Keratinocyte (primary cell): Measurements from ENCODE around the gene PARK7. TPM values are rescaled to one million over a fixed set of nuclear protein-coding genes. Genes with fewer than 3 reads are reported as not detected.

Experiments
- DNase-seq: peaks from one replicate; pipeline ENCODE4 v3.0.0-alpha.2; 2011; ENCODE audit warnings: low read depth, missing footprints, low spot score
- FAIRE-seq: peaks from 2 replicates; lab custom pipeline; 2011; peaks lifted over from hg19 to GRCh38; lab: Jason Lieb, UNC
- H2AFZ ChIP-seq: 2 replicates; pipeline ENCODE4 v1.6.0; 2012; ENCODE audit warnings: low read length, control low read depth, inconsistent platforms; ENCODE audit not compliant: control insufficient read depth
- H3K27ac ChIP-seq: 2 replicates; pipeline ENCODE4 v1.5.1; 2011; ENCODE audit warnings: low read length; ENCODE audit not compliant: control insufficient read depth, insufficient read depth
- H3K27me3 ChIP-seq: 3 replicates; pipeline ENCODE4 v1.6.0; 2011; ENCODE audit warnings: low read length; ENCODE audit not compliant: control insufficient read depth, insufficient read depth; ENCODE audit errors: extremely low read depth
- H3K36me3 ChIP-seq, 2 experiments: 2 replicates in 1 of 2; 3 replicates in 1 of 2; pipeline ENCODE4 v1.5.1; 2011; ENCODE audit warnings: low read length in 2 of 2, mild to moderate bottlenecking in 1 of 2; ENCODE audit not compliant: control insufficient read depth in 2 of 2, insufficient read depth in 2 of 2; ENCODE audit errors: extremely low read depth in 1 of 2
- H3K4me1 ChIP-seq: 3 replicates; pipeline ENCODE4 v1.5.1; 2011; ENCODE audit warnings: low read length; ENCODE audit not compliant: control insufficient read depth, insufficient read depth; ENCODE audit errors: extremely low read depth
- H3K4me2 ChIP-seq: 3 replicates; pipeline ENCODE4 v1.6.0; 2011; ENCODE audit warnings: low read depth, low read length; ENCODE audit not compliant: control insufficient read depth, insufficient read depth; ENCODE audit errors: extremely low read depth
- H3K4me3 ChIP-seq, 3 experiments: fragments of 200-600 bp in 1 of 3; sonication (generic) in 1 of 3; 2 replicates in 2 of 3; 3 replicates in 1 of 3; pipeline ENCODE4 v1.5.1; 2011 to 2016; ENCODE audit warnings: low read length in 3 of 3, mild to moderate bottlenecking in 3 of 3, control low read depth in 2 of 3, inconsistent platforms in 1 of 3, low read depth in 1 of 3, mixed read lengths in 1 of 3, mixed run types in 1 of 3, moderate library complexity in 1 of 3; ENCODE audit not compliant: control insufficient read depth in 2 of 3, insufficient read depth in 2 of 3; ENCODE audit errors: extremely low read depth in 1 of 3
- H3K79me2 ChIP-seq: 2 replicates; pipeline ENCODE4 v1.6.0; 2012; ENCODE audit warnings: low read length; ENCODE audit not compliant: control insufficient read depth, insufficient read depth
- H3K9ac ChIP-seq: 3 replicates; pipeline ENCODE4 v1.6.0; 2011; ENCODE audit warnings: low read length; ENCODE audit not compliant: control insufficient read depth, insufficient read depth; ENCODE audit errors: extremely low read depth
- H3K9me1 ChIP-seq: 3 replicates; pipeline ENCODE4 v1.6.0; 2011; ENCODE audit warnings: low read length; ENCODE audit not compliant: control insufficient read depth, insufficient read depth; ENCODE audit errors: extremely low read depth
- H3K9me3 ChIP-seq: 2 replicates; pipeline ENCODE4 v1.5.1; 2012; ENCODE audit warnings: low read depth, low read length; ENCODE audit not compliant: control insufficient read depth
- H4K20me1 ChIP-seq: 3 replicates; pipeline ENCODE4 v1.6.0; 2011; ENCODE audit warnings: low read length; ENCODE audit not compliant: control insufficient read depth, insufficient read depth; ENCODE audit errors: extremely low read depth
- CTCF ChIP-seq, 3 experiments: IDR thresholded peaks in 1 of 3; conservative IDR thresholded peaks in 1 of 3; optimal IDR thresholded peaks in 1 of 3; 2 replicates in 2 of 3; 3 replicates in 1 of 3; pipeline versions ENCODE3 to v1.5.1; 2011; ENCODE audit warnings: low read length in 3 of 3, mild to moderate bottlenecking in 3 of 3, moderate library complexity in 2 of 3, control low read depth in 1 of 3, inconsistent platforms in 1 of 3; ENCODE audit not compliant: insufficient read depth in 2 of 3; ENCODE audit errors: extremely low read depth in 1 of 3
- EZH2 ChIP-seq: IDR thresholded peaks from one replicate; pipeline ENCODE4 v1.6.1; 2012; ENCODE audit warnings: inconsistent platforms, mild to moderate bottlenecking, low read length, moderate library complexity
- dilution Hi-C: fragments of 300-500 bp; cut with MboI; formaldehyde crosslinking; loops from one replicate; pipeline ENCODE4 v1.7.0; 2020; ENCODE audit warnings: low sequenced_read_pairs; ENCODE audit not compliant: extremely low pct_ligation_motif_present
- polyA plus RNA-seq, 5 experiments: library from polyadenylated mRNA; depleted of rRNA in 3 of 5; stranded (reverse) in 3 of 5; stranded (forward) in 1 of 5; unstranded in 1 of 5; fragments of >200 nt; gene quantifications; 1 replicate in 1 of 5; 2 replicates in 3 of 5; 3 replicates in 1 of 5; pipeline versions ENCODE4 v1.2.1 to v1.2.3, GENCODE V29; 2011 to 2012; ENCODE audit warnings: missing spikeins in 2 of 5, low read depth in 1 of 5, low replicate concordance in 1 of 5

The PARK7 gene
- polyA plus RNA-seq, 1 donor (not counting 4 experiments of a cell fraction or from before 2014, with no cell fraction given), result 502 TPM

- Histone ChIP-seq H3K9ac (no peak overlapping the region), H3K9me1 (no peaks in the 10 kb centered on the region), H3K36me3 (peaks cover 0 to 1% of the 10 kb centered on the region in 2 experiments), H3K27me3 (no peaks in the 10 kb centered on the region), H3K4me3 (no peak overlapping the region), H3K79me2 (no peaks in the 10 kb centered on the region), H3K9me3 (no peaks in the 10 kb centered on the region), H3K27ac (no peak overlapping the region), H3K4me2 (no peak overlapping the region), H4K20me1 (no peaks in the 10 kb centered on the region), H3K4me1 (no peaks in the 10 kb centered on the region), H2AFZ (no peak overlapping the region)
- TF ChIP-seq EZH2, result no peak
- no peak for TF ChIP-seq CTCF (optimal IDR thresholded peaks at IDR 0.05 in 1 of 3, IDR thresholded peaks at IDR 0.05 in 1 of 3, conservative IDR thresholded peaks at IDR 0.05 in 1 of 3; ENCODE audit: extremely low read depth in 1 of 3, insufficient read depth in 2 of 3, low read length in 3 of 3)
- DNase-seq (no peak), FAIRE-seq (no peak)
- dilution Hi-C loops, result no loop called here
These were observed 33.3 kb downstream of the PARK7 start for GRCh38 chr1:7994827-7995226.

GRCh38 chr1:7995437-7995836 is 33.9 kb downstream of the PARK7 start:
- H3K9ac ChIP-seq, result no peak overlapping the region
- H3K4me3 ChIP-seq, result no peak overlapping the region
- no peaks in the 10 kb centered on the region for H3K4me1 ChIP-seq
- H3K9me3 ChIP-seq, result no peaks in the 10 kb centered on the region
- dilution Hi-C loops, result no loop called here
- no peaks in the 10 kb centered on the region for H4K20me1 ChIP-seq
- H3K27me3 ChIP-seq, result no peaks in the 10 kb centered on the region
- H3K4me2 ChIP-seq, result no peak overlapping the region
- DNase-seq (no peak), FAIRE-seq (no peak)
- H3K9me1 ChIP-seq, result no peaks in the 10 kb centered on the region
- no peak overlapping the region for H2AFZ ChIP-seq
- no peaks in the 10 kb centered on the region for H3K36me3 ChIP-seq
- no peaks in the 10 kb centered on the region for H3K79me2 ChIP-seq
- no peak overlapping the region for H3K27ac ChIP-seq
- no peak for TF ChIP-seq CTCF (optimal IDR thresholded peaks at IDR 0.05 in 1 of 3, IDR thresholded peaks at IDR 0.05 in 1 of 3, conservative IDR thresholded peaks at IDR 0.05 in 1 of 3; ENCODE audit: extremely low read depth in 1 of 3, insufficient read depth in 2 of 3, low read length in 3 of 3)
- no peak for TF ChIP-seq EZH2
